ENCODE results near the gene HEXA.

DNA sequence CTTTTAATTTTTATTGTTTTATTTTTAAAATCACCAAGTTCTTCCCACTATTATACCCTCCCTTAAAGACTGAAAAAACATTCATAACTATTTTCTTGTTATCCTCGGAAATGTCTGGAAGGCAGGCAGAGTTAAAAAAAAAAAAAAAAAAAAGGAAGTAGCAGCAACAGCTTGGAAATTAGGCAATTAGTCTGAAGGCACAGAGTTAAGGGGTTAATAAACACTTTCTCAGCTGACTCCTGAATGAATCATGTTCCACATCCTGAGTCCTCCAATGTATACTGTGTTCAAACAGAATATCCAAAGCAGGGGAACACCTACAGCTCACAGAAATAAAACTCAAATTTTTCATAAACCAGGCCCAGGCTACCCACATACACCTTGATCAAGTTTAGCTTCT is 5.8 kb downstream of the HEXA start:
- TF ChIP-seq POLR2A (IDR thresholded peaks at IDR 0.05) = no peak
- TF ChIP-seq, protein P1, sequence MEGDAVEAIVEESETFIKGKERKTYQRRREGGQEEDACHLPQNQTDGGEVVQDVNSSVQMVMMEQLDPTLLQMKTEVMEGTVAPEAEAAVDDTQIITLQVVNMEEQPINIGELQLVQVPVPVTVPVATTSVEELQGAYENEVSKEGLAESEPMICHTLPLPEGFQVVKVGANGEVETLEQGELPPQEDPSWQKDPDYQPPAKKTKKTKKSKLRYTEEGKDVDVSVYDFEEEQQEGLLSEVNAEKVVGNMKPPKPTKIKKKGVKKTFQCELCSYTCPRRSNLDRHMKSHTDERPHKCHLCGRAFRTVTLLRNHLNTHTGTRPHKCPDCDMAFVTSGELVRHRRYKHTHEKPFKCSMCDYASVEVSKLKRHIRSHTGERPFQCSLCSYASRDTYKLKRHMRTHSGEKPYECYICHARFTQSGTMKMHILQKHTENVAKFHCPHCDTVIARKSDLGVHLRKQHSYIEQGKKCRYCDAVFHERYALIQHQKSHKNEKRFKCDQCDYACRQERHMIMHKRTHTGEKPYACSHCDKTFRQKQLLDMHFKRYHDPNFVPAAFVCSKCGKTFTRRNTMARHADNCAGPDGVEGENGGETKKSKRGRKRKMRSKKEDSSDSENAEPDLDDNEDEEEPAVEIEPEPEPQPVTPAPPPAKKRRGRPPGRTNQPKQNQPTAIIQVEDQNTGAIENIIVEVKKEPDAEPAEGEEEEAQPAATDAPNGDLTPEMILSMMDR (IDR thresholded peaks at IDR 0.05) = no peak

All from thyroid gland (tissue), 4 donors.